Endothelial cell of umbilical vein (primary cell): ENCODE measurements around the gene MICAL3.

Experiments used
- POLR2AphosphoS5 ChIP-seq: IDR thresholded peaks from 2 replicates; pipeline ENCODE4 v1.6.1; 2012; ENCODE audit warnings: low read depth, mild to moderate bottlenecking, control low read depth, low read length, moderate library complexity; ENCODE audit not compliant: insufficient read depth
- TF ChIP-seq, protein P1 (sequence below), 2 donors: IDR thresholded peaks; 1 replicate in 1 of 2; 2 replicates in 1 of 2; pipeline ENCODE4 v1.5.1; 2011; ENCODE audit warnings: low read length in 2 of 2, mild to moderate bottlenecking in 2 of 2, moderate library complexity in 2 of 2, control low read depth in 1 of 2, inconsistent platforms in 1 of 2, low read depth in 1 of 2; ENCODE audit not compliant: insufficient read depth in 1 of 2; ENCODE audit errors: extremely low read depth in 1 of 2
- TF ChIP-seq, protein P2 (sequence below): IDR thresholded peaks from 2 replicates; pipeline ENCODE4 v1.6.1; 2011; ENCODE audit not compliant: insufficient read depth, insufficient read length

DNA sequence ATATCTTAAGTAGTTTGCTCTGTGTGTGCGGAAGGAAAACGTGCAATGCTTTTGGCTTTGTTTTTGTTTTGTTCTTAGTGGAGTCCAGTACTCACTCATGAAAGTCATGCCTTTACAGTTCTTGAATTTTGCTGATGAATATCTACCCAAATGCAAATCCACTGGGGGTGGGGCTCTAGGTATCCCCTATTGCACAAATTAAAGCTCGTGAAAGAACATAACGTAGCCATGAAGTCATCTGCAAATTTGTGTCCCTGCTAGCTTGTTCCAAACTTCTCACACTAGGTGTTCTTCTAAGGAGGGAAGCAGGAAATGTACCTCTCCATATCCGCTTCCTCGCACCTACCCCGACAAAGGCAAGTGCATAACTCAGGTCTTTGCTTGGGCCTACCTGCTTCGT is 118.9 kb downstream of the MICAL3 start:
- no peak for TF ChIP-seq POLR2AphosphoS5
- TF ChIP-seq, protein P1, sequence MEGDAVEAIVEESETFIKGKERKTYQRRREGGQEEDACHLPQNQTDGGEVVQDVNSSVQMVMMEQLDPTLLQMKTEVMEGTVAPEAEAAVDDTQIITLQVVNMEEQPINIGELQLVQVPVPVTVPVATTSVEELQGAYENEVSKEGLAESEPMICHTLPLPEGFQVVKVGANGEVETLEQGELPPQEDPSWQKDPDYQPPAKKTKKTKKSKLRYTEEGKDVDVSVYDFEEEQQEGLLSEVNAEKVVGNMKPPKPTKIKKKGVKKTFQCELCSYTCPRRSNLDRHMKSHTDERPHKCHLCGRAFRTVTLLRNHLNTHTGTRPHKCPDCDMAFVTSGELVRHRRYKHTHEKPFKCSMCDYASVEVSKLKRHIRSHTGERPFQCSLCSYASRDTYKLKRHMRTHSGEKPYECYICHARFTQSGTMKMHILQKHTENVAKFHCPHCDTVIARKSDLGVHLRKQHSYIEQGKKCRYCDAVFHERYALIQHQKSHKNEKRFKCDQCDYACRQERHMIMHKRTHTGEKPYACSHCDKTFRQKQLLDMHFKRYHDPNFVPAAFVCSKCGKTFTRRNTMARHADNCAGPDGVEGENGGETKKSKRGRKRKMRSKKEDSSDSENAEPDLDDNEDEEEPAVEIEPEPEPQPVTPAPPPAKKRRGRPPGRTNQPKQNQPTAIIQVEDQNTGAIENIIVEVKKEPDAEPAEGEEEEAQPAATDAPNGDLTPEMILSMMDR (IDR thresholded peaks at IDR 0.05; ENCODE audit: extremely low read depth in 1 of 2, insufficient read depth in 1 of 2, low read depth in 1 of 2, low read length in 2 of 2): no peak
- TF ChIP-seq, protein P2, sequence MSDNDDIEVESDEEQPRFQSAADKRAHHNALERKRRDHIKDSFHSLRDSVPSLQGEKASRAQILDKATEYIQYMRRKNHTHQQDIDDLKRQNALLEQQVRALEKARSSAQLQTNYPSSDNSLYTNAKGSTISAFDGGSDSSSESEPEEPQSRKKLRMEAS: no peak
